GM21390 (cell line): ENCODE results near the gene AFF2.

Source experiments
- ATAC-seq: cut with Tn5 transposase; IDR thresholded peaks from one replicate; pipeline ENCODE4 v1.9.1; 2021; ENCODE audit not compliant: unreplicated experiment

The AFF2 gene

DNA sequence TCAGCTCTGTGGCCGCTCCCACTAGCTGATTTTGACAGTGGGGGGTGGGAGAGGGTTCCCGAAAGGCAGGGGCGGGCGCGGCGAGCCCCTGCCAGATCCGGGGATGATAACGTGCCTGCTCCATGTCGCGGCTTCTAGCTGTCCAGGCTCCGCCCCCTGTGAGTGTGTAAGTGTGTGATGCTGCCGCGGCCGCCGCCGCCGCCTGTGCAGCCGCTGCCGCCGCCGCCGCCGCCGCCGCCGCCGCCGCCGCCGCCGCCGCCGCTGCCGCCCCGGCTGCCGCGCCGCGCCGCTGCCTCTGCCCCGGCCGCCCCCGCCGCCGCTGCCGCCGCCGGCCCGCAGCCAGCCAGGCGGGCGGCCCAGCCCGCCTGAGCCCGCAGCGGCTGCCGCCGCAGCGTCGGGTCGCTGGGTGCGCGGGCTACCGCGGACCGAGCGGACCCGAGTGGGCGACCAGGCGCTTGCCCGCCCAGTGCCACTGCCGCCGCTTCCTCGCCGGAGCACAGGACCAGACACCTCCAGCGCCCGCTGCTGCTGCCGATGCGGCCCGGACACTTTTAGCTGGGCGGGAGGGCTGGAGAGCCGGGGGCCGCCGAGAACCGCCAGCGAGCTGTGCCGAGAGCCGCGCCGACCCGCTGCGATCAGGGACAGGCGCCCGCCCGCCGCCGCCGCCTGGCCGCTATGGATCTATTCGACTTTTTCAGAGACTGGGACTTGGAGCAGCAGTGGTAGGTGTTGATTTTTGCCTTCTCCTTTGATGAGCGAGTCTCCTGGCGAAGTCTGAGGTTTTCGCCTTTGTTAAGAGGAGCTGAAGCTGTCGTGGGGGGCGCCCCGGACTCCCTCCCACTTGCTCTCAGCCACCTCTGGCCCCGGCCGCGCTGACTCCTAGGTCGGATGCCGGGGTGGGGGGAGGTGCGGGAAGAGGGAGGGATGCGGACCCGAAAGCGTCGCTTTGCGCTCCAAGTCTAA lies at the start of gene AFF2:
Gene AFF2 (plus strand): TSS at position 195 of the 963 bp plus-strand sequence. CDS start 481 bp downstream, at position 676.
- ATAC-seq: peak; percentile 49

DNA sequence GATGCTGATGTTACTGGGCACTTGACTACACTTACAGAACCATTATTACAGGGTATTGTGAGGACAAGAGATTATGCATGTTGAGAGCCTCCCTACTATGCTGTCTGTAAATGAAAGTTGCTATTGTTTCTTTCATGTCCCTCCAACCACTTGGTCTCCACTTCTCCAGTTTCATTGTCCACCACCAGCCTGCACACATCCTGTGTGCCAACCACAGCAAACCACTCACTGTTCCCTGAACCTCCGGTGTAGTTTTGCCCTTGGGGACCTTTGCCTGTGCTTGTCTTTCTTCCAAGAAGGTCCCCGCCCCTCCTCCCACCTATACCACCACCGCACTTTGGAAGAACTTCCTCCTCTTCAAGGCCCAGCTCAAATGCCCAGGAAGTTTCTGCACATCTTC lies 43.1 kb upstream of the AFF2 start:
- no peak for ATAC-seq

DNA sequence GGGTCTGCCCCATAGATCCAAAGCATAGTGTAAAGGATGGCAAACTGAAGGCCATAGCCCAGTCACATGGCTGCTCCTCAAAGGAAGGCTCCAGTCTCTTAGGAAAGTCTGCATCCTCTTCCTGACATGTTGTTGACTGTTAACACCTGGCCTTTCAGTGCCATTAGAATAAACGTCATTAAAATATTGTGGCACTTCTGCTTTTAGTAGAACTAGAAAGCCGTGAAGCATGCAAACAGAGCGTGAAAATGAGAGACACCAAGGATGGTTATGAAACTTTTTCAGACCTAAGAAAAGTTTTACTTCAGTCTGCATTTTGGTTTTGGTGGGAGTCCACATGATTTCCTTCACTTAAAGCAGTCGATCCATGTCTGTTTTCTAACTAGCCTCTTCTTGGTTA lies 41.1 kb upstream of the AFF2 start:
- peak; percentile 89 for ATAC-seq

DNA sequence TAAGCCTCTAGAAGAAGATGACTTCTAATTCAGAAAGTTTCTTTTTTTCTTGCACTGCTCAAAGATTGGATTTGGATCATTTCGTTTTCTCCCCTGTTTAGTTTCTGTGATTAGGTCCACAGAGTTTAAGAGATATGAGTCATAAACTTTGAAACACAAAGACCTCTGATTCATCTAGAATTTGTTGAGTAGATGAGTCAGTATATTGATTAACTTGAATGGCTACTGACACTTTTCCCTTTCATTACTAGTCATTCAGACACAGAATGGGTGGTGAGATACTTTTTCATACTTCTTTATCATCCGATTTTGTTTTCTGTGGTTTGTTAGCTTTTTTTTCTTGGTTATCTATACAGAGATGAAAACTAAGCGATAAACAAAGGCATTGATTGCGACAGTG lies 34.1 kb upstream of the AFF2 start:
- ATAC-seq: peak; percentile 91

DNA sequence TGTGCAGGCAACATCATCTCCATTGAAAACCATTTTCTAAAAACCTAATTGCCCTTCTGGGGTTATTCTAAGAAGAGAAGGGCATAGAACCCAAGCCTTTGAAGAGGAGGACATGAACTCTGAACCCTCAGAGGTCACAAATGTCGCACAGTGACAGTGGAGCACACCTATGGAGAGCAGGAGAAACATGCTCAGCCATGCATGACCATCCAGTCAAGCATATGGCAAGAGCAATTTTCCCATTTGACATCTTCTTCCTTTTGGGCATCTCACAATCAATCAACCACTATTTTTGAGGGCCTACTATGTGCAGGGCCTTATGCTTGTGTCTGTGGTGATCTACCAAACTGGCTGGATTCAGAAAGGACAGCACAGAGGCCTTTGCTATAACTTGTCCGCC lies 30.1 kb upstream of the AFF2 start:
- ATAC-seq: no peak

DNA sequence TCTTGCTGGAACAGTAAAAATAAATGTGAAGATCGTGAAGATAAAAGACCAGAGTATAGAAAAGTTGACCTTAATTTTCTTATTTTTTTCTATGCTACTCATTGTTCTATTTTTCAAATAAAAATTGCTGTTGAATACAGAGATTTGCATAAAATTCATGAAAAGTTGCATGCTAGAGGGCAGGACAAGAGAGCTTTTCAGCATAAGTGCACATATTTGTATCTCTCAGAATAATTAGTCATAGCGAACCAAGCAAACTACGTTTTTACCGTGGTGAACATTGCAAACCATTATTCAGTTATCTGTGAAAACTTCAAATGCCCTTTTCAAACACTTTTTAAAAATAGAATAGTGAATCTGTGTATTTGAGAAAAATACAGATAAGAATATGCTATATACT lies 26.4 kb upstream of the AFF2 start:
- no peak for ATAC-seq

DNA sequence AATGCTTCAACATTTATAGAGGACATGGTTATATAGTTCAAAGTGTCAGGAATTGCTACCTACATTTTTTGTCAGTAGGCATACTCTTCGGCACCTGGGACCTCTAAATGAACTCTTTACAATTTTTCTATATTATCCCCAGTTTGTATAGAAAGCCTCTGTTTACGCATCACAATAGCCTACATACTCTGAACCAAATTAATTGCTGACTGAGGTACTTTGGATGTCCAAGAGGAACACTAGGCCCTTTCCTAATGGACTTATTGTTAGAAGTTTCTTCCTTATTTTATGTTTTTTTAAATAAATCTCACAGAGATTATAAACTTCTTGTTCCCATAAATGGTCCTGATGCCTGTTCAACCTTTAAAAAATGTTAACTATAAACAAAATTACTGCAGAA lies 8.4 kb upstream of the AFF2 start:
- no peak for ATAC-seq

DNA sequence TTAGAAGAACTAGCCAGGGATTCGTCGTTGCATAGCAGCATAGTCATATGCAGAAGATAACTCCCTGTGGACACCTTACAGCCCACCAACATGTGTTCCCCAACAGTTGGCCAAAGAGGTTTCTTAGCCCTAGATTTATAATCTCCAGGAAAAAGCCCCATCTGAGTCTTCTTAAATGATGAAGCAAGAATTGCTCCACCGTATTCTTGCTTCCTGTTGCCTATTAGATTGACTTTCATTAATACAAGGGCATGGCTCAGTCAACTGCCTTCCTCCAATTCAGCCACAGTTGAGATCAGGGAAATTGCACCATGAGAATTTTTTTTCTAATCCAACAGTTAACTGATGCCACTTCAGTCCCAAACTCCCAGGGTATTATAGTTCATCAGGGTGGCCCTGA lies 5.2 kb upstream of the AFF2 start:
- ATAC-seq: no peak

DNA sequence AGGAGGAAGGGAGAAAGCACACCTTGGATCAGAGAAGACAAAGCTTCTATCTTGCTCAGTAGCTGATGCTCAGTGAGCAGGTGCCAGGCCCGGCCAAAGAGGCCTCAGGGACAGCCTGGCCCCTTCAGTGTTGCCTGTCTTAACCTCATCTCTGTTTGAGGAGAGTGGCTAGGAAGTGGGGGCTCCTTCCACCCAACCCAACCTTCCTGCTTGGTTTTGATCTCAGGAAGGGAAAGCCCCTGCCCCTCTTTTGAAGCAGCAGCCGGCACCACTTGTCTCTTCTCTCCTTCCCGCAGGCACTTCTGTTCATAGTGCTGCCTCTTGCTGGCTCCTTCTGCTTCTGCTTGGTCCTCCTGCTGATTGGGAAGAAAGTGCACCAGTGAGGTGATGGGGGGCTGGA lies 2.4 kb upstream of the AFF2 start:
- no peak for ATAC-seq

DNA sequence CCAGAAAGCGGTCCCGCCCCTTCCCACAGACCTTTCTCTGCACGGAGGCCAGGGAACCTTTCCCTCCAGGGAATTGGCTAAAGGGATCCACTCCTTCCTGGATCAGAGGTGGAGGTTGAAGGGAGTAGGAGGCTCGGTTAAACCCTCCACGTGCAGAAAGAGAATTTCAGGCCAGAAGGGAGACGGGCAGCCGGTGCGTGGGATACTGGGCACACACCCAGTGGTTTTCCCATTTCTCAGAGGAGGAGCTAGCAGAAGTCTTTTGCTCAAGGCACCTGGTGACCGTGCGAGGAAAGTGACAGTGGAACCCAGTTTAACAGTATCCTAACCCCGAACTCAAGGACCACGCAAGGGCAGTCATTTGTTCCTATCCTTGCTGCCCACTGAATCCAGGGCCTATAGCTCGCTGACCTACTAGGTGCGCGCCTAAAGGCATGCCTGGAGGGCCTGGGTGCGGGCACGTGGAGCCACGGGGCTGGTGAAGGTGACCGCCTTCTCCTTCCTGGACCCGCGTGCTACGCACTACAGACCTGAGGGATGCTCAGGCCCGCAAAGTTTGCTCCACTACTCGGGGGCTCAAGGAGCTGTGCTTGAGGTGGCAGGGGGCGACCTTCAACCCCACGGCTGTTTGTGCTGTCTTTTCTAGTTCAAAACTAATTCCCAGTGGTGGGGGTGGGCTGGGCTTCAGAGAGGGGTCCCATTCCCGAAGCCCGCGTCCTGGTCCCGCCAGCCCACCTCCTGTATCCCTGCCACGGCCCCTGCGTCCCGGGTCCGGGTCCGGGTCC lies 587 bp upstream of the AFF2 start:
- no peak for ATAC-seq

DNA sequence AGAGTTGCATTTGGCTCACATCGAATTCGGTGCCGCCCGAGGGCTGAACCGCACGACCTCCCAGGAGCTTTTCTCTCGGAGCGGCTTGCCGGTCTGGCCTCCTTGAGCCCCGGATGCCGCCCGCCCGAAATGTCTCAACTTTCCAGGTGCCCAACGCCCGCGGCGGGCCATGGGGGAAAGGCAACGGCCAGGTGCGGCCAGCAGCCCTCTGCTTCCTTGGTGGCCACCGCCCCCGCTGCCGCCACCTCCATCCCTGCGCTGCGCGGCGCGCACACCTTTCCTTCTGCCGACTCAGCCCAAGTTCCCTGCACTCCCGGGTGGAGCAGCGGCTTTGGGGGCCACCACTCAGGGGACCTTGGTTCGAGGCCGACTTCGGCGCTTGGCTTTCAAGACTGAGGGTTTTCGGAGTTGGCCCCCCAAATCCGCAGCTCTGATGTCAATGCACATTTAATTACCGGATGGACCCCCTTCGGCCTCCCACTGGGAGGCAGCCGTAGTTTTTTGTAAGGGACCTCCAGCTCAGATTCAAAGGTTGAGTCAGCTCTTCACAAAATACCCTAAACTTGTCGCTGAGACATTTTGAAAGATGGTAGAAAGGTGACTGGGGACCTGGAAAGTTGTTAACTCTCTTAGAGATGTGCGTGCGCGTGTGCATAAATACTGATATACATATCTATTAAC lies 1.1 kb downstream of the AFF2 start:
- ATAC-seq: peak; percentile 23

DNA sequence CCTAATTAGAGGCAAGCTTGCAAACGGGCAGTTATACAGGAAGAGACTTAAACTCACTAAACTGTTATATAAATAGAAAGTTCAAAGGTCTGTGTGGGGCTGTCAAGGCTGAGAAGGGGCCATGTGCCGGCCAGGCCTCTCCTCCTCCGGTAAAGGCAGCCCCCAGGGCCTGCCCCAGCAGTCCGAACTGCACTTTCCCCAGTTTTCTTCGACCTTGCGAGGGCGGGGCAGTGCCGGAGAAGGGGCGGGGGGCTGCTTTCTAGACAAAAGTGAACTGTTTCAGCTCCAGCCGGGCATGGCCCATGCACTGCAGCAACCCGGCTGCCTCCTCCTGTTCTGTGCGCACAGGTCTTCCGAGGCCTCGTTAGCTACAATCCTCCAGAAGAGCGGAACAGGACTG lies 4.1 kb downstream of the AFF2 start:
- ATAC-seq: no peak

DNA sequence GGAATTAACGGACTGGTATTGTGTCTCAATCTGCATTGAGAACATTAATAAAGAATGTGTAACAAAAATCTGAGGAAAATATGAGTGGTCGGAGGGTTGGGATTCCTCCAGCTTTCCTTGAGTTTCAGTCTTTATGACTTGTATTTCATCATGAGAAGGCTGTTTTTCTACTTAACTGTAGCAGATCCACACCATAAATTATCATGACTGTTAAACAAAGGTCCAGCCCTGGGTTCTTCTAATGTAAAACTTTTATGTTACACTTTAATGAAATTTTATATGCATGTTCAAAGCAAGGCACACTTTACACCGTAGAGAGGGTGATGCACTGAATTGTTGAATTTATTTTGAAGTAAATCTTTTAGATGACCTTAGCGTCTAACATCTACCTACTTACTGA lies 7.0 kb downstream of the AFF2 start:
- no peak for ATAC-seq

DNA sequence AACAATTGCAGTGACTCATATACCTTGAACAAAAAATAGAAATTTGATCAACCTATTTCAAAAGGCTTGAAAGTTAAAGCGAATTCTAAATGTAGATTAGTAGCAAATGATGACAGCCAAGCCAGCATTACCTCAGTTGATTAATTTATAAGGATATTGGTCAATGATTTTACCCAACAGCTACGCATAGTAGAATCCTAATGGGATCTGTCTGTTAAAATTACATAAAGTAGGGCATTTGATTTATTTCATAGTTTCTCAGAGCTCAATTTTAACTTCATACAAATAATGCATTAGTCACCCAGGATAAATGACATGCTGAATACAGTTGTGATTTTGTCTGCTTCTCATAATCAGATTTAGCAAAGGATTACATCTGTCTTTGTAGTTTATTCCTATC lies 12.0 kb downstream of the AFF2 start:
- no peak for ATAC-seq

DNA sequence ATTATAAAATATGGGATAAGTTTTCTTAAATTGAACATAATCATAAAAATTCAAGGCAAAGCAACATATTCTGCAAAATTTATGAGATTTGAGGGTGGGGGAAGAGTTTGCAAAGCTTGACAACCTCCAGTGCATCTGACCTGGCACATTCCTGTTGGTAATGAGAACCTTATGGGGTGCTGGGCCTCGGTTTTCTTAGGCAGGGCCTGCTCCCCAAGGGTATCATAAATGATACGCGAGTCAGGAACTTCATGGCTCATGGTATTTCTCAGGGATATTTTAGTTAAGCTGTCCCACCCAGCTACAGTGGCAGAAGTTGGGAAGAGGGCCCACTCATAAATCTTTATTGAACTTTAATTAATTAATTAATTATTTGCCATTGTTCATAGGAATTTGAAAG lies 13.2 kb downstream of the AFF2 start:
- ATAC-seq: no peak

DNA sequence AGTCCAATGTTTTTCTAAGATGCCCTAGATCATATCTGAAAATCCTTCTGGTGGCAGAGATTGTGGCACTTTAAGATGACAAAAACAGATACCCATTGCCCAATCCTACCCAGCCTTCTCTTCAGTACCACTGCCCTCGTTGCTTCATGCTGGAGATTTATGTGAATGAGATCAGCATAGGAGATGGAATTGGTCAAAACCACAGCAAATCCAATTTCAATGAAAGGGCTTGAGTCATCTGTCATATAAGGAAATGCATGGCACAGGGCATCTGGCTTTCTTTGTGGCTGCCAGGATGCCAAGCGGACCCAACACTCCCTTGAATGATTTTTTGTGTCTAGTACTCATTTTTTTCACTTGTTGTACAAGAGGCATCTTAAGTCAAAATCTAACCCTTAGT lies 16.8 kb downstream of the AFF2 start:
- no peak for ATAC-seq

DNA sequence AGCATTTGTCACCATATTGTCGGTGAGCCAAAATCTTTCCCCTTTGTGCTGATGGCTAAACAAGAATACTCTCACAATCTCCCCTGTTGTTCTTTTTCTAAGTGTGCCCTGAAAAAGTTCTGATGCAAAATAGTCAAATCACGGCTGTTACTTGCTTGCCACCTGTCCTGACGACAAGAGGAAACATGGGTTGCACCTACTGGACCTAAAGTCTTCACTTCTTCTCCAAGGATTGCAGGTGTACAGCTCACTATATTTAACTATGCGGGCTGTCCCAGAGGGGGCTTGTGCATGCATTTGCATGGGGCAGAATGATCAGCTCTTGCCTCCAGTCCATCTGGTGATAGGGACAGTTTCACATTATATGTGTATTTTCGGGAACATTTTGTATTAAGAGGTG lies 21.6 kb downstream of the AFF2 start:
- ATAC-seq: no peak

DNA sequence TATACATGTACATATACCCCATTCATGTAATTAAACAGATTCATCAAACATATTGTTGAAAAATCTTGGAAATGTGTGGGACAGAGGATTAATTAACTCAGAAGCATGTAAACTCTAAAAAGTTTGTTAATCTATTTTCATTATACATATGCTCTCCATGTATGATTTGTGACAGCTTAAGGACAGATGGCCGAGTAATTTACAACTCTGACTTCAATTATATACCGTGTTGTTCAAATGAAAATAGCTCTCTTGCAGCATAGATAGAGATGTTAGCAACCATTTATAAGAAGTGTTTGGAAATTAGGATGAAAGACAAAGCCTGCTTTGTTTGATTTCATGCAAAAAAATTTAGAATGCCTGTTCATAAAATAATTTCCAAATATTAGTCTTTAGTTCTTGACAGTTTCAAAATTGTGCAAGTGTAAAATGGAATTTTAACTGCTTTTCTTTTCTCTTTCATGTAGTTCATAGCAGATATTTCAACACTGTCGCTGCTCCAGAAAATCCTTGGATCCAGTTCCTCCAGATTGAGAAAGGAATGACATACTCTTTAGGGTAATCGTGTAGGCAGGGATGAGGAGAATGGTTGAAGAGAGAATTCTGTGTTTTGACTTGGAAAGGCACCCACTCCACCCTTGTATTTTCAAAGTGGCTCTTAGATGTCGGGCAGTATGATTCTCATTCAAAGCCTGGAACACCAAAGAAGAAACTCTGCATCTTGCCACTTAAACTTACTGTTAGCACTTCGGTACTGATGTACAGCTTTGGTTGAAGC lies 23.1 kb downstream of the AFF2 start:
- no peak for ATAC-seq

DNA sequence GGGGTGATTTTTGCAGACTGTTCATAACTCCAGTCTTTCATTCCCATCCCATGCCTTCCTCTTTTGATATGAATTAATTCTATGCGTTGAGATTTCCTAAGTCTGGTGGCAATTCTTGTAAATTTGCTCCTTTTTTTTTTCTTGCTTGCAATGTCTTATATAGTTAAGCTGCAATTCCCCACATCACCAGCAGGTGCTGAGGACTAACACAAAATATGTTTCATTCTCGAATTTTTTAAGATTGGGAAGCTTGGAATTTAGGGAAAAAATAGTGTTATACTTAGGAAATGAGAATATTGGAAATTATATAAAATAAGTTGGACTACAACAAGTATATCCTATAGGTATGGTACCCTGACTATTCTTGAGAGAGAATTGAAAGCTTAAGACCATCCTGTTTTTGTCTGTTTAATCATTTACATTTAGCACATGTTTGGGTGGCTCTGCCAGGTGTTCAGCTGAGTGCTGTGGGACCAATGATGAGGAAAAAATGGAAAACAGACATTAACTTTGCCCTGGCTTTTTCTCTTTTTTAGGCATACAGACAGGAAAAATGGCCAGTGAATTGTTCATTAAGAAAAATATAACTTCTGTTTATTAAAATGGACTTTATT lies 30.2 kb downstream of the AFF2 start:
- ATAC-seq: no peak

DNA sequence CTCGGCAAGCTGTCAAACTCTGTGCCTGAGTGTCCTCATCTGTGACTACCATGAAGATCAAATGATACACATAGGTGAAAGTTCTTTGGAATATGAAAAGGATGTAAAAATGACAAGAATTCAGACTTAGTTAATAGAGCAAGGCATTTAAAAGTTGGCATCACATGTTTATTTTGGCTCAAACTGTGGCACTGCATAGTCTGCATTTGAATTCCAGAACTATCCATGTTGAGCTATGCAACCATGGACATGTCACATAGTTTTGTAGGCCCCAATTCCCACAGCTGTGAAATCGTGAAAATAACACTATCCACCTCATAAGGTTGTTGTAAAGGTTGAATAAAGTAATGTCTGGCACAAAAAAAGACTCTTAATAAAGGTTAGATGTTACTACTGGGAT lies 33.9 kb downstream of the AFF2 start:
- ATAC-seq: no peak
